GM18909 (cell line): Measurements from ENCODE around the gene ARAF.

Experiments
- ATAC-seq: cut with Tn5 transposase; IDR thresholded peaks from one replicate; pipeline ENCODE4 v1.9.1; 2021; ENCODE audit warnings: mild to moderate bottlenecking; ENCODE audit not compliant: unreplicated experiment, poor library complexity

Gene ARAF

GRCh38 chrX:47618923-47619485 is 58.0 kb downstream of the ARAF start:
- no peak for ATAC-seq

- ATAC-seq: peak; percentile 73
Observed at GRCh38 chrX:47619486-47620302, 58.7 kb downstream of the ARAF start, which contains the start of gene SYN1. Gene SYN1 (minus strand): TSS chrX:47619857. CDS start chrX:47619728, 129 bp downstream.

- ATAC-seq: no peak
Observed at GRCh38 chrX:47620303-47620685, 59.3 kb downstream of the ARAF start.
